ENCODE results near the gene WDR55. TPM values are rescaled to one million over a fixed set of nuclear protein-coding genes. Genes with fewer than 3 reads are reported as not detected.

WDR55 gene, protein sequence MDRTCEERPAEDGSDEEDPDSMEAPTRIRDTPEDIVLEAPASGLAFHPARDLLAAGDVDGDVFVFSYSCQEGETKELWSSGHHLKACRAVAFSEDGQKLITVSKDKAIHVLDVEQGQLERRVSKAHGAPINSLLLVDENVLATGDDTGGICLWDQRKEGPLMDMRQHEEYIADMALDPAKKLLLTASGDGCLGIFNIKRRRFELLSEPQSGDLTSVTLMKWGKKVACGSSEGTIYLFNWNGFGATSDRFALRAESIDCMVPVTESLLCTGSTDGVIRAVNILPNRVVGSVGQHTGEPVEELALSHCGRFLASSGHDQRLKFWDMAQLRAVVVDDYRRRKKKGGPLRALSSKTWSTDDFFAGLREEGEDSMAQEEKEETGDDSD
- total RNA-seq, result 23.9 and 40.4 TPM in 2 replicates

DNA sequence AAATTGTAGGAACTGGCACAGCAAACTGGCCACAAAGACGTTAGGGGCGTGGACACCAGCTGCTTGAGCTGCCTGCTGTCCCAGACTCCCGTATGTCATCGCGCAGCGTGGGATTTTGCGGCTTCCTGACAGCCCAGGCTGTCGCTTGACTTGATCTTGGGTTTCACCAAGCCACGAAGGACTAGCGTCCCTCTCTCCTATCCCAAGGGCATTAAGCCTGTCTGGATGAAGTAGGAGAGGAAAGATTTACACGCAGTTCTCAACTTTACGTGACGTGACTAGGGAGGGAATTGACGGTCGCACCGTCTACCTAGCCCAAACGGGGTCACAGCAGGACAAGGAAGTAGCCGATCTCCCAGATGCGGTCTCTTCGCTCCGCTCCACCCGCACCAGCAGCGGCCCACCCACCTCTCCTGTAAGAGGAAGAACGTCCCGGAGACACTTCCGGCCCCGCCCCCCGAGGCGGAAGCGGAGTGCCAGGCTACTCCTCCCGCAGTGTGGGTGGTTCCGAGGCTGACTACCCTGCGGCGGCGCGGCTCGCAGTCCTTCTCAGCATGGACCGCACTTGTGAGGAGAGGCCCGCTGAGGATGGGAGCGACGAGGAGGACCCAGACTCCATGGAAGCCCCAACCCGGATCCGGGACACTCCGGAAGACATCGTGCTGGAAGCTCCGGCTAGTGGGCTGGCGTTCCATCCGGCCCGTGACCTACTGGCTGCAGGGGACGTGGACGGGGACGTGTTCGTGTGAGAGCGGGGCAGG is at the start of gene WDR55:
Gene WDR55 (plus strand): TSS at position 546 of the 761 bp plus-strand sequence. CDS start 9 bp downstream, at position 555.

DNA sequence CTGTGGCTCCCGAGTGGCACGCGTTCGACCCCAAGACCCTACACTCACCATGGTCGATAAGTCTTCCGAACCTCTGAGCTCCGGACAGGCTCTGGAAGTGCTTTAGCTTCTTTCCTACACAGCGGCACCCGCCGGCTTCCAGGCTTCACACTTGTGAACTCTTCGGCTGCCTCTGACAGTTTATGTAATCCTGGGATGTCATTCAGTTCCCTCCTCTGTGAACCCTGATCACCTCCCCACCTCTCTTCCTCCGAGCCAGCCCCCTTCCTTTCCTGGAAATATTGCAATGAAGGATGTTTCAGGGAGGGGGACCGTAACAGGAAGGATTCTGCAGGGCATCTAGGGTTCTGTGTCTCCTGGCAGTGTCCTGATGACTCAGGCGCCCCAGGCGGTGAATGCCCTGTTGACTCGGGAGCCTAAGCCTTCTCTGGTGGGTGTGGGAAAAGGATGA is 31.7 kb upstream of the WDR55 start, which contains the start of gene CD14:
Gene CD14 (minus strand): TSS at position 155 of the 451 bp plus-strand sequence. CDS start 104 bp downstream, at position 51.

DNA sequence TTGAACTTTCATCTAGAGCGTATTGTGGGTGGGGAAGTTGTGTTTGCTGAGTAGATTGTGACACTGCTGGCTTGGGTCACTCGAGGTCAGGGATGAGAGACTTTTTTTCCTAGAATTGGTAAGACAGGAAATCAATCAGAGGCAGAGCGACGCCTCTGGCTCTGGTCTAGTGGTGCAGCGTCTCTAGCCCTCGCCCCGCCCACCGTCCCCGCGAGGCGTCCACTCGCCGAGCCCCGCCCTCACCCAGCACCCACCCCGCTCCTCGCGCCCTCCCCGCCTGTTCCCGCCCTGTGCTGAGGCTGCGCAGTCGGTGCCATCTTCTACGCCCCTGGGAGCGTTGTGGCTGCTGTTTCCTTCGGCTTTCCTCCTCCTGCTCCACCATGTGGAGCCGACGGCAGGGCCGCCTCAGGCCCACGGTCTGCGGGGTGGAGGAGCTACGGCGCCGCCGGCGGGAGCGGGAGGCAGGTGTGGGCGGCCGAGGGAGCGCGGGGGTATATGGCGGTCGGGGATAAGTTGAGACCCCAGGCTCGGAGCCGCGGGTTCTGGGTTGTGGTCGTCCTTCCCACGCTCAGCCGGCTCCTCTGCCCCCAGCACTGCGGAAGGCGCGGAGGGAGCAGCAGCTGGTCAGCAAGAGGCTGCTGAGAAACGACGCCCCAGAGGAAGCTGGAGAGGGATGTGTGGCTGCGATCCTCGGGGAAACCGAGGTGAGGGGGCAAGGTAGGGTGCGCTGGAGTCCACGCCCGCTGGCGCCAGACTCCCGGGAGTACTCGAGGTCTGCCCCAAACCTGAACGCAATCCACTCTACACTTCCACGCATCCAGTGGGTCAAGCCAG is 25.3 kb upstream of the WDR55 start, which contains the start of gene TMCO6:
Gene TMCO6 (plus strand): TSS at position 304 of the 834 bp plus-strand sequence. CDS start 77 bp downstream, at position 381.

DNA sequence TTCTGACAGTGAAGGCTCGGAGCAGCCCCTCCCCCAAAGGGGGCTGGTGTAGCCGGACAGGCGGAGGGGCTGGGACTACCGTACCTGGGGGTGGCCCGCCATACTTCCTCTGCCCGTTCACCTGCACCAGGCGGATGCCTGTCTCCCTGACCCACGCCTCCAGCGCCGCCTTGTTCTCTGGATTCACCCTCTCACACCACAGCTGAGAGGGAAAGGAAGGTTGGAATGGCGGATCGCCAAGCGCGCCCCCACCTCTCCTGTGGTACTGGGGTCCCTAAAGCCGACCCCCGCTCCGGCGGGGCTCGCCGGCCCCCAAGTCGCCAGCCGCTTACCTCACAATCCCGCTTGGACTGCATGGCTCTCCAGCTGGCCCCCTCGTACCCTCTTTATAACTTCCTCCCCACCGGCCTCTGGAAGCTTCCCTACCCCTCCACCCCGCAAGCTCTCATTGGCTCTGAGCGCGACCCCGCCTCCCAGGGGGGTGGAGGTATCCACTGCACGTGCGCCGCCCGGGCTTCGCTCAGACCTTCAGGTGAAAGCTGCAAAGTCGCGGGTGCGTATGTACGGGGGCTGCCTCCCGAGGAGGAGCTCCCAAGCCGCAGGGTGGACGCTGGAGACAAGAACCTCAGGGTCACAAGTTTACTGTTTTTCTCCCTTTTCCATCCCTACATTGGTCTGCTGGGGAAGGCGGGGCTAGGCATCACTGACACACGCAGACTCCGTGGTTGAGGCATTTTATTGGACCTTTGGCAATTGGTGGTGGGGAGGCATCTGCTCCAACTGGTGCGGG is 8.7 kb downstream of the WDR55 start, which contains the start of gene DND1:
Gene DND1 (minus strand): TSS at position 390 of the 790 bp plus-strand sequence. CDS start 34 bp downstream, at position 356.

DNA sequence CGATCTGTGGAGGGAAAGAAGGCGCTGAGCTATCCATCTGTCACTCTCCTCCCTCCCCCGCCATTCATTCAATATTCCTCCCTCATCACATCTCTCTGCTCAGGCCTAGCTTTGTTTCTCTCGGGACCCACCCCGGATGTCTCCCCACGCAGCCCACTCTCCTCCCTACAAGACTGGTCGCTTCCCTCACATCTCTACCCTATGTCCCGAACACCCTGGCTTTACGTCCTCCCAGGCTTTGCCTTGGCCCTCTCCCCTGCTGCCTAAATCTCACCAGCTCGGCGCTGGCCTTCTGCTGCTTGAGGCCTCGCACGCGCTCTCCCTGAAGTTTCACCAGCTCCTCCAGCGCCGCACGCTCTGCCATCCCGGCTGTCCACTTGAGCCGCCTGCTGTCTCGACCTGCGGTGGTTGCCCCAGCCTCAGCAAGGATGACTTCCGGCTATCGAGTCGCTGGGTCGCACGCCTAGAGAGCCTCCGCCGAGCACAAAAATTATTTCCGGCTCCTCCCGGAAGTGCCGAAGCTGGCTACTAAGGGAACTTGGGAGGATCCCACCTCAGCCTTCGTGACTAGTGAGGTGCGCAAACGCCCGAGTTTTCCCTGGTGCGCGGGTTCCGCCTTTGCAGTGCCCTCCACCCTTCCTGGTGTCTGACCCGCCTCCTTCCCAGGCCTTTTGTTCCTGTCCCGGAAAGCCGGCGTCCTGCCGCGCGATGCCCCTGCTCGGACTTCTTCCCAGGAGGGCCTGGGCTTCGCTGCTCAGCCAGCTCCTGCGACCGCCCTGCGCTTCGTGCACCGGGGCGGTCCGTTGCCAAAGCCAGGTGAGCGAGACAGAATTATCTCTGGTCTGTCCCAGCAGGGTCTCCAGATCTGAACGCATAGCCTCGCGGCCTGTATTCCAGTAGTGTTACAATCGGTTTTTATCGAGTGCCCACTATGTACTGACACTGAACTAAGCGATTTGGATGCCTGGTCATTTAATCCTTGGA is 26.5 kb downstream of the WDR55 start, which contains the start of the genes HARS1 and HARS2:
Gene HARS1 (minus strand): TSS at position 430 of the 984 bp plus-strand sequence. CDS start 66 bp downstream, at position 364.
Gene HARS2 (plus strand): TSS at position 515 of the 984 bp plus-strand sequence. CDS start 194 bp downstream, at position 709.

GRCh38 chr5:140700177-140701144 is 35.8 kb downstream of the WDR55 start, which contains the start of gene ZMAT2:
ZMAT2 (plus strand) TSS chr5:140700447; CDS start chr5:140700461, 14 bp downstream.

Other genes with a start within 250 kb of the WDR55 start
- gene EIF4EBP3, start 117.2 kb upstream of the WDR55 start, total RNA-seq, result 0.53 and 3.5 TPM in 2 replicates
- 50.2 and 66.6 TPM in 2 replicates for gene SRA1, start 107.4 kb upstream of the WDR55 start, total RNA-seq
- gene APBB3, start 100.3 kb upstream of the WDR55 start, total RNA-seq, result 6.0 and 12.7 TPM in 2 replicates
- gene SLC35A4, start 100.1 kb upstream of the WDR55 start, total RNA-seq, result 32.8 and 38.3 TPM in 2 replicates
- 0.18 TPM in 1 of 2 replicates, not detected in the other for gene CD14, start 31.7 kb upstream of the WDR55 start, total RNA-seq
- gene TMCO6, start 25.5 kb upstream of the WDR55 start, total RNA-seq, result 42.1 and 44.5 TPM in 2 replicates
- 55.4 and 63.6 TPM in 2 replicates for gene NDUFA2, start 17.3 kb upstream of the WDR55 start, total RNA-seq
- 71.5 and 105 TPM in 2 replicates for gene IK, start 17.1 kb upstream of the WDR55 start, total RNA-seq
- gene DND1, start 8.7 kb downstream of the WDR55 start, total RNA-seq, result 0.18 and 0.29 TPM in 2 replicates
- 103 TPM in 2 replicates for gene HARS1, start 26.5 kb downstream of the WDR55 start, total RNA-seq
- gene HARS2, start 26.6 kb downstream of the WDR55 start, total RNA-seq, result 29.7 and 33.5 TPM in 2 replicates
- gene ZMAT2, start 35.5 kb downstream of the WDR55 start, total RNA-seq, result 37.2 and 37.7 TPM in 2 replicates
- not detected in 2 replicates for gene PCDHA1, start 121.2 kb downstream of the WDR55 start, total RNA-seq
- not detected in 2 replicates for gene PCDHA2, start 129.9 kb downstream of the WDR55 start, total RNA-seq
- gene PCDHA3, start 136.2 kb downstream of the WDR55 start, total RNA-seq, result 0.18 and 0.58 TPM in 2 replicates
- gene PCDHA4, start 142.2 kb downstream of the WDR55 start, total RNA-seq, result 0.35 TPM in 1 of 2 replicates, not detected in the other
- gene PCDHA5, start 156.7 kb downstream of the WDR55 start, total RNA-seq, result not detected in 2 replicates
- gene PCDHA6, start 163.1 kb downstream of the WDR55 start, total RNA-seq, result under 0.01 TPM in 1 of 2 replicates, not detected in the other
- gene PCDHA7, start 169.4 kb downstream of the WDR55 start, total RNA-seq, result 0.71 TPM in 1 of 2 replicates, not detected in the other
- gene PCDHA8, start 176.3 kb downstream of the WDR55 start, total RNA-seq, result not detected in 2 replicates
- gene PCDHA9, start 183.5 kb downstream of the WDR55 start, total RNA-seq, result not detected in 2 replicates
- gene PCDHA10, start 191.0 kb downstream of the WDR55 start, total RNA-seq, result not detected in 2 replicates
- gene PCDHA11, start 204.1 kb downstream of the WDR55 start, total RNA-seq, result not detected in 2 replicates
- not detected in 2 replicates for gene PCDHA12, start 210.4 kb downstream of the WDR55 start, total RNA-seq
- gene PCDHA13, start 217.2 kb downstream of the WDR55 start, total RNA-seq, result not detected in 2 replicates